8988T (cell line): Measurements from ENCODE around the gene CHKA.
A peak's percentile ranks its signal among the peaks of the same experiment; 100 is the strongest.

Source experiments
- DNase-seq: peaks from one replicate; pipeline ENCODE4 v3.0.0; 2011

The CHKA gene

DNA sequence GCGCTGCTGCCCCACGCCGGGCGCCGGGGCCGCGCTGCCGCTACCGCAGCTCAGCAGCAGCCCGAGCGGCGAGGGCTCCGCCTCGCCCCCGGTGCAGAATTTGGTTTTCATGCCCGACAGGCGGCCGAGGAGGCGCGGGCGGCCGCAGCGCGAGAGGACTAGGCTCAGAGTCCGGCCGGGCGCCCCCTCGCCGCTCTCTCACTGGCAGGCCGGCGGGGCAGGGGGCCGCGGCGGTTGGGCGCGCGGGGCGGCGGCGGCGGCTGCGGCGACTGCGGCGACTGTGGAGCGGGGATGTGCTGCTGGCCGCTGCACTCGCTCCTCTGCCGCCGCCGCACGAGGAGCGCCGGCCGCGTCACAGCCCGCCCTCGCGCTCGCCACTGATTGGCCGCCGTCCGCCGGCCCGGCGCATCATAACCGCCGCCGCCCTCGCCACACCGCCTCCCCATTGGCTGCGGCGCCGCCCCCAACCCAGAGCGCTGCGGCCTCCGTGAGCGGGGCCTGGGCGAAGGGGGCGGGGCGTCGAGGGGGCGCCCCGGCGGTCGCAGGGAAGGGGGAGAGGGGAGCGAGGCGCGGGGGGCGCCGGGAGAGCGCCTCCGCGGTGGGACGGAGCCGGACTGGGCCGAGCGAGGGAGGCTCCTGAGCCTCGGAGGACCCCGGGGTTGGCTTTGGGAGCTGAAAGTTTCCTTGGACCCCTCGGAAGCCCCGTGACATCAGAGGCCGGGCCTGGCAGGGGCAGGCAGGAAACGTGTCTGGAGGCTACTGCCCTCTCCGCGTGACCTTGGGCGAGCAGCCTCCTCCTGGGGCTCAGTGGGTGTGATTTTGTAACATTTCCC lies at the start of gene CHKA:
Gene CHKA (minus strand): TSS at position 322 of the 833 bp plus-strand sequence. CDS start 211 bp downstream, at position 111.
- peak; percentile 95 for DNase-seq

DNA sequence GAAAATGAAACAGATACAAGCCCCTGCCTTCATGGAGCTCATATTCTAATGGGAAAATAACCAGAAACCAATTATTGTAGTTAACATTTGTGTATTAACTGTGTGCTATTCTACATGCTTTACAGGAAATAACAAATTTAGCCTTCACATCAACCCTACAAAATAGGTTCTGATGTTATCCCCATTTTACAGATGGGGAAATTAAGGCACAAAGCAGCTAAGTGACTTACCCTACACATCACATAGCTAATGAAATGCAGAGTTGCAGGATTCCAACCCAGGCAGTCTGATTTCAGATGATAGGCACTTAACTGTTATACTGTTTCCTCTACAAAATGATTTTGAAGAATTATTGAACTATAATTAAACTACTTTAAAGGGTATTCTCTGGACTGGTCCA lies 48.3 kb upstream of the CHKA start:
- no peak for DNase-seq

DNA sequence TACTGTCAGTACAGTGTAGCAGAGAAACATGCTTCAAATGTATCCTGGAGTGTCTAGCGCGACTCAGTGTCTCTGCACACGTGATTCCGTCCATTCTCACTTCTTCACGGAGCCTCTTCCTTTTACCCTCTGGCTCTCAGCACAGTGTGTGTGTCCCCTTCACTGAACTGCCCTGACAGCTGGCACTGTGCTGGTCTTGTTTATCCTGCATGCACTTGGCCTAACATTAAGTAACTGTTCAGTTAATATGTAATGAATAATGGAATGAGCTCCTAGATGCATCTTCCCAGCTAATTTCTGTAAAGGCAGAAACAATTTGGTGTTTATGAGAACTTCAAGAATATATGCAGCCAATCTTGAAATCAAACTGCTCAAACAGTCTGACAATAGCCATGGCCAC lies 47.5 kb upstream of the CHKA start:
- no peak for DNase-seq

DNA sequence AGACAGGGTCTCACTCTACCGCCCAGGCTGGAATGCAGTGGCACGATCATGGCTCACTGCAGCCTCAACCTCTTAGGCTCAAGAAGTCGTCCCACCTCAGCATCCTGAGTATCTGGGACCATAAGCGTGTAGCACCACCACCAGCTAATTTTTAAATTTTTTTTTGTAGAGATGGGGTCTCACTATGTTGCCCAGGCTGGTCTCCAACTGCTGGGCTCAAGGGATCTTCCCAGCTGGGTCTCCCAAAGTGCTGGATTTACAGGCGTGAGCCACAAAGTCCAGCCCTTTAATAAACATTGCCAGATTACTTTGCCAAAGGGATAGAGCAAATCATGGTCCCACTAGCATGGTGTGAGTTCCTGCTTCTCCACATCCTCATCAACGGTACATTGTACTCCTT lies 46.3 kb upstream of the CHKA start:
- DNase-seq, result no peak

DNA sequence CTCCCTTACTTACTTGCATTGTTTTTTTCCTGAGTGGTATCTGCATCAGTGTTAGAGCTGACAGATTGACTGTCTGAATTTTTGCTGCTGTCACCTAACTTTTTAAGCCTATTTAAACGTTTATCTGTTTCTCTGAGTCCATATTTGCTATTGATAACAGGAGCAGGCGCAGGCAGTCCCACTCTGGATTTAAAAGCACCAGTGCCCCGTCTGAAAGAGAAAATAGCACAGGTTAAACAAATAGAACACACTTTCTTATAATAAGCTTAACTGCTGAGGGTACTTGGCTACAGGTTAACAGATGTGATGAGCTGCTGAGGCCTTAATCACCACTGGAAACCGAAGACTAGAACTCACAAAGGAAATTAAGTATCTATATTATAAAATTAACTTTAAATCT lies 45.8 kb upstream of the CHKA start:
- DNase-seq, result no peak

DNA sequence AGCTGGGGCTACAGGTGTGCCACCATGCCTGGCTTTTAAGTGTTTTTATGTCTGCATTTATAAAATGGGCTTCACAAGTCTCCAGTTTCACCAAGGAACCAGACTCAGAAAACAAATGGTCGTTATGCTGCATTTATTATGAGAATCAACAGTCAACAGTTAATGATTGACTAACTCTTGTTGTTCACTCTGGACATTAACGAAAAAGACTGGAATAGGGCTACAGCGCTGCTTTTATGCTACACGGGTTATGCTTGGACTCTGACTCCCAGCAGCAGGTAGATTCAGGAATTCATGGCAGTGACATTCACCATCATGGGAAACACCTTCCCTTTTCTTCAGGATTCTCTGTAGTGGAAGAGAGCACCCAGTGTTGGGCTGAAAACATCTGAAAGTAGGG lies 44.4 kb upstream of the CHKA start:
- DNase-seq, result no peak

DNA sequence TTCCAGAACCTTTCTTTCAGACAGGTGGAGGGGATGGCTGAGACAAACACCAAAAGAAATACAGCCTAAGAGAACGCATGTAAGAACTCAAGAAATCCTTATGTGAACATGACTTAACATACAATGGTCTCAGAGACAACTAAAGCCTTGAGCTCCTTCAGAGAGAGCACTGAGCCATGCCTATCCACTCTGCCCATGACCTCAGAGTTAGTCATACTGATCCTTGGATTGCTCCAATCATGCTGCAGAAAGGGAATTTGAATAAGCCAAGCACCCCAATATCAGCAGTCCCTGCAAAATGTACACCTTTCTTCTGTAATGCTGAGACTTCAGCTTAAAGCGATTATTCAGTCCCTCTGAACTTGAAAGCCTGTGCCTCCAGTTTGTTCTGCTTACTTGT lies 43.2 kb upstream of the CHKA start:
- DNase-seq, result no peak

DNA sequence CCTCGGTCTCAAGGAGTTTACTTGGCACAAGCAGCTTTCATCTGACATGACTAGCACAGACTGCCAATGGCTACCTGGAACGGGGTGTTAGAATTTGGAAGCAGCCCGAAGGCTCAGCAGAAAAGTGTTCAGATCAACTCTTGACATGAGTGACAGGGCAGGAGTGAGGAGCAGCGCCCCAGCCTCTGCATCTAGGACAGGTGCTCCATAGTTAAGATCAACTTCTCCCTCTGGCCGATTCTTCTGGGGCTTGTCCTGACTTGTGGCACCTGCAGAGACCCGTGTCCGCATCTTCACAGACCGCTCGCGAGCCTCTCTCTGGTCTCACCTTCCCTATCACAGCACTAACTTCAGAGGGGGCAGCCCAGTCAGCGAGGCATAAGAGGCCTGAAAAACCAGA lies 42.5 kb upstream of the CHKA start:
- no peak for DNase-seq

DNA sequence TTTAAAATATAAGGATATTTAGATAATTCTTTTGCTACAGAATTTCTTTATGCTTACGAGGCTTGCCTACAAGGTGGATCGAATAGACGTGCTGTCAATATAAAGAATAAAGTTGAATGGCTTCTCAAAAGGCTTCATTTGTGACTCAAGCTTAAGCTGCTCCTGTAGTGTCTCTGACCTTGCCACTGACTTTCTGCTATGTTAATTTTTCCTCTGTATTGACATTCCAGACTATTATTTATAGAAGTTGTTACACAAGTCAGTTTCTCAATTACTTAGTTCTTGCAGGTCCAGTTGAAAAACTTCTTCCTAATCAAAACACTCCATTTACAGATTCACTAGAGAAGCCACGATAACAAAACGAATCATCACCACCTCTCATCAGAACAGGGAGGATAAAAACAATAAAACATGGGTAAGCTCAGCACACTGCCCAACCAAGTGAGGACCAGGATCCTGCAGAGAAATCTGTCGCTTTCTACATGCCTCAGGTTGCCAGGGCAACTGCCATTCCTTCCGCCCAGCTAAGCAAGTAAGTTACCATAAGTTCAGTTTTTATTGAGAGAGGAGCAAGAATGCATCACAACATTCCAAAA lies 39.0 kb upstream of the CHKA start:
- no peak for DNase-seq

DNA sequence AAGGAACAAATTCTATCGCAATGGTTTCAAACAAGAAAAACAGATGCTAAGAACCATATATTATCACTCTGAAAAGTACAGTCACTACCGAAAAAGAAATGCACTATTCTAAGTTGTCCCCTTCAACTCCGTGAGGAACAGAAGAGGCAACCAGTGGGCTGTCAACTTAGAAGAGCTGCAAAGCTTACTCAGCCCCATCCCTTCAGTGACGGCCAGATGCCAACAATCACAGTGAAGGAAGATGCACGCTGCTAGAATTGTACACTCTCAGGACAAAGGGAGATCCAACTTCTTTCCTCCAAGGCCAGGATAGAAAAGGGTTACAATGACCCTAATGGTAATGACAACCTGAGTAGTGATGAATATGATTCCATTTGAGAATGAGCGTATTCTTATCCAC lies 38.5 kb upstream of the CHKA start:
- DNase-seq, result no peak

DNA sequence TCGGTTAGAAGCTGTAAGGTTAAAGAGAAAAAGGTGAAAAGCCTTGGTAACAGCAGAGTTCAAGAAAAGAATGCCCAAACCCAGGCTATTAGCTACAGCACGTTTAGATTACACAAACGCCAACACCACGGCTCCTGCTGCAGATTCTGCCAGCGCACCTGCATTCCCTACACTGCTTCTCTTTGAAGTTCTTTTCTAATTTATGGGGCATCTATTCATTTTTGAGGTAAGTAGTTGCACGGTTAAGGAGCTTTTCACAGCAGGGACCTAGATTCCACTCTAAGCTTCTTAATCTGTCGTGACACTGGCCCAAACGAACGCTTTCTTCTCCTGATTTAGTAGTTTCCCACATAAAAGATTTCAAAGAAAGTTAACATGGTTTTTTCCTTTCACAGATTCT lies 38.0 kb upstream of the CHKA start:
- DNase-seq, result no peak

DNA sequence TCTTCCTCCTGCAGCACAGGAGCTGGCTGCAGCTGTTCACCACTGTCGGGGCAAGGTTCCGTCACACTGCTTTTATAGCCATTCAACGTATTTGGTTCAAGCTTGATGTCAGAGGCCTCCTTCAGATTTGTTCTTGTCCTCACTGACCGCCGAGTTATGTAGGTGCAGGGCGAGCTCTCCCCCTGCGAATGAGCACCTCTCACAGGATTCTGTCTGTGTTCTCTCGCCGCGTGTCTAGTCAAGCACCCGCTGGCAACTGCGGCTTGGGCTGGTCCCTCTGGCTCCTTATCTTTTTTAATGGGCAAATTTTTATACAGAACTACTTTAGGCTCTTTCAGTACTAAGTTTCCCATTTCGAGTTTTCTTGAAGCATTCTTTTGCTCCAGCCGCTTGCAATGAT lies 37.4 kb upstream of the CHKA start:
- DNase-seq, result no peak

DNA sequence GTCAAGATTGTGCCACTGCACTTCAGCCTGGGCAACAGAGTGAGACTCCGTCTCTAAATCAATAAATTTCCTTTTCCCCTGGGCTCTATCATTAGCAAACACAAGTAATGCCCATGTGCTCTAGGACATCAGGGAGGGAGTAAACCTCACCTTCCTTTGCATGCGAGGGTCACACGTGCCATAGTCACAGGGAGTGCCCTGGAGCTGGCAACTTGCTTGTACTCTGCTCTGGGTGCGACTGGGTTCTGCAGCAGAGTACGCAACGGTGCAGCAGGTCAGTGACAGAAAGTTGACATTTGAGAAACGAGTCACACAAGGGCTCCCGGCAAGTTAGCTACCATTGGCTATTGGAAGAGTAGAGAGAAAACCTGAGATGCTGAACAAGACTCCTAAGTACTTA lies 32.6 kb upstream of the CHKA start:
- DNase-seq, result no peak

DNA sequence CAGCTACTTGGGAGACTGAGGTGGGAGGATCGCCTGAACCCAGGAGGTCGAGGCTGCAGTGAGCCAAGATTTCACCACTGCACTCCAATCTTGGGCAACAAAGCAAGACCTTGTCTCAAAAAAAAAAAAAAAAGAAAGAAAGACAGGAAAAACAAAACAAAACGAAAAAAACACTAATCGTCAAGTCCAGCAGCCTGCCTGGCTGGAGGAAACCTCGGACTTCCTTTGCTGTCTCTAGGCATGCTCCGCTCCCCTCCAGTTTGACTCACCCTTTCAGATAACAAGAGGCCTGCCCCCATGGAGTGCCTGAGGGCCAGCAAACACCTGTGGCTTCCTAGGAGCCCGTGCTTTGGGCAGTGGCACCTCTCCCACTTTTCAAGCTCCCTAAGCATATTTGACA lies 28.8 kb upstream of the CHKA start:
- peak; percentile 56 for DNase-seq

DNA sequence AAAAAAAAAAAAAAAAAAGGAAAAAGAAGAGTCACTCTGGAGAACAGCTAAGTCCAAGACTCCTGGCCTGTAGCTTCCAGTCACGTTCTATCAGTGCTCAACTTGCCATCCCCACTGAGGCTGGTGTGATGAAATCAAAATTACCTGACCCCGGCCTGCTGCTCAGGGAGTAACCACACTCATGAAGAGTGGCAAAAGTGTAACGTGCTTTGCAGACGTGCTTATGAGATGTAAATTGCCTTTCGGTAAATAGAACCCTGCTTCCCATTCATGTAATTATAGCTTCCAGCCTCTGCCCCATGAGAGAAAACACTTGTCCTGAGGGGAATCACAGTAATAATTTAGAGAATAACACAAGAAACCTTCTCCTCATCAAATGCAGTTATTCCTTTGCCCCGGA lies 28.2 kb upstream of the CHKA start:
- DNase-seq, result no peak

DNA sequence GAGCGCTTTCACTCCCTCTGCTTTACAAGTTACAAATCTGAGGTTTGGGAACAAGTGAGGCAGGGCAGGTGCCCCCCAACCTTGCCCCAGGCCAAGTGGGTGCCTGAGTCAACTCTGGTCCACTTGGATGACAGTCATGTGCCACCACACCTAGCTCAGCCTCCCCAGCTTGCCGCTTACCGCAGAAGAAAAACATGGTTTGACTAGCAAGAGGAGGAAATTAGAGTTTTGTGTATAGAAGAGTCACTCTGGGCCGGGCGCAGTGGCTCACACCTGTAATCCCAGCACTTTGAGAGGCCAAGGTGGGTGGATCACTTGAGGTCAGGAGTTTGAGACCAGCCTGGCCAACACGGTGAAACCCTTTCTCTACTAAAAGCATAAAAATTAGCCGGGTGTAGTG lies 27.7 kb upstream of the CHKA start:
- DNase-seq, result no peak

DNA sequence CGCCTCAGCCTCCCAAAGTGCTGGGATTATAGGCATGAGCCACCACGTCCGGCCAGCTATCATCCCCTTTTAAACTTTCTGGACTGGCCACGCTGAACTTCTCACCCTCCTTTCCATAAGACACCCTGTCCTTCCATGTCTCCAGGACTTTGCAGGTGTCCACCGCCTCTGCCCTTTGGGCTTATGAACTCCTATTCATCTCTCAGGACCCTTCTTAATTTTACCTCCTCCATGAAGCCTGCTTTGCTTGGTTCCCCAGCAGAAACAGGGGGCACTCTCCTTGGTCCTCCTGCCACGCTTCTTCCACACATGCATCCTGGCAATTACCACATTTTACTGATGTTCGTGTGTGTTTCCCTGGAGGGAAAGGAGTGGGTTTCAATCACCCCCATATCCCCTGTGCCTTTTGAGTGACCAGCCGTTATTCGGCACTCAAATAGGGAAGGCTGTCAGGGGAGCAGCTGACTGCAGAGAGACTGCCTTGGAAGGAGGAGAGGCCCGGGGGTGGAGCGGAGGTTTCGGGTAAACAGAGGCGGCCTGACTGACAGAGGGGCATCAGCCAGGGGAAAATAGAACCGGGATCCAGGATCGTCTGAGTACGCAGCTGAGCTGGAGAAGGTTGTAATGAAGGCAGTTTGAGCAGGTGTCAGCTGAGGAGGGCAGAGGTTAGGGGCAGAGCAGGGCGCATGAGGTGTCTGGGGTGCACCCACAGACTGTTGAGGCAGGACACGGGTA lies 27.1 kb upstream of the CHKA start:
- DNase-seq, result no peak

DNA sequence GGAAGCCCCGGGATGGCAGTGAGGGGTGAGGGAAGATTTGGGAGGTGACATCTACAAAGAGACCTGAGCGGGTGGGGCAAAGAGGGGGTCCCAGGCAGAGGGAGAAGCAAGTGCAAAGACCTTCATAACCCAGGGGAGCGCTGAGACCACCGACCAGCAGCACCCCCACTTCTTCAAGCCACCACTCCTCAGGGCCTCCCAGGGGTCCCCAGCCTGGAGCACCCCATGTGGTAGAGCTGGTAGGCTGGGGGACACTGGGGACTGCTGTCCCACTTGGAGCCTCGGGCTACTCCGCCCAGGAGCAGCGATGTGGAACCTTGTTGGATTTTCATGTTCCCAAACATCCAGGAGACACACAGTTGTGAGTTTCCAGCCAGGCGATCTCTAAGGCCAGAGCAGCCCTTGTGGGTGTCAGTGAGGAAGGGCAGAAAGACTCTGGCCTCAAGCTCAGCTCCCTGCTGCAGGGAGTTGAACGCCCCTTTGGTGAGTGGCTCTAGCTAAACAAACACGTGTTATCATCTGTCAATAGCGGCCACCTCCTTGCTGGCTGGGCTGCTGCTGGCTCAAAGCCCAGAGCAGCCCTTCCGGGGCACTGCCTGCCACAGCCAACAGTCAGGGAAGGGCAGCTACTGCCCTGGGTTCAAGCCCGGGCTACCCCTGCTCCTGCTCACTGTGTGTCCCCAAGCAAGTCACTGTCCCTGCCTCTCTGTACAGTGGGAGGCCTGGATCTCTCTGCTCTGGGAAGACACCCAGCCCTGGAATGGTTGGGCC lies 25.7 kb upstream of the CHKA start:
- DNase-seq, result peak; percentile 51

DNA sequence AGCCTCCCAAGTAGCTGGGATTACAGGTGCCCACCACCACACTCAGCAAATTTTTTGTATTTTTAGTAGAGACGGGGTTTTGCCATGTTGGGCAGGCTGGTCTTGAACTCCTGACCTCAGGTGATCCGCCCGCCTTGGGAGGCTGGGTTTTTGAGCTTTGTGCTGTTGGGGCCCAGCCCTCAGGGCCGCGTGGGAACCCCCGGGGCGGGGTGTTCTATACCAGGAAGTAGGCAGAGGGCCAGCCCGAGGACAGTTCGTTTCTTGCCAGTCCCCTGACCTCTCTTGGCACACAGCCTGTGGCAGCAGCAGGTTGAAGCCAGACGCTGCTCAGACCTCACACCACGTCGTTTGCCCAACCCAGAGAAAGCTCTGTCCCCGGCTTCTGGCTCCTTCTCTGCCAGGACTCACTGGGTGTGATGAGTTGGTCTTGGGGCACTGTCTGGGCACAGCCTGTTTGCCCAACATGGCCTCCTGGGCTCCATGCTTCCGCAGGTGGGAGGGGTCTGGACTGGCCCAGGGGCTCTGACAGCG lies 24.9 kb upstream of the CHKA start:
- no peak for DNase-seq

DNA sequence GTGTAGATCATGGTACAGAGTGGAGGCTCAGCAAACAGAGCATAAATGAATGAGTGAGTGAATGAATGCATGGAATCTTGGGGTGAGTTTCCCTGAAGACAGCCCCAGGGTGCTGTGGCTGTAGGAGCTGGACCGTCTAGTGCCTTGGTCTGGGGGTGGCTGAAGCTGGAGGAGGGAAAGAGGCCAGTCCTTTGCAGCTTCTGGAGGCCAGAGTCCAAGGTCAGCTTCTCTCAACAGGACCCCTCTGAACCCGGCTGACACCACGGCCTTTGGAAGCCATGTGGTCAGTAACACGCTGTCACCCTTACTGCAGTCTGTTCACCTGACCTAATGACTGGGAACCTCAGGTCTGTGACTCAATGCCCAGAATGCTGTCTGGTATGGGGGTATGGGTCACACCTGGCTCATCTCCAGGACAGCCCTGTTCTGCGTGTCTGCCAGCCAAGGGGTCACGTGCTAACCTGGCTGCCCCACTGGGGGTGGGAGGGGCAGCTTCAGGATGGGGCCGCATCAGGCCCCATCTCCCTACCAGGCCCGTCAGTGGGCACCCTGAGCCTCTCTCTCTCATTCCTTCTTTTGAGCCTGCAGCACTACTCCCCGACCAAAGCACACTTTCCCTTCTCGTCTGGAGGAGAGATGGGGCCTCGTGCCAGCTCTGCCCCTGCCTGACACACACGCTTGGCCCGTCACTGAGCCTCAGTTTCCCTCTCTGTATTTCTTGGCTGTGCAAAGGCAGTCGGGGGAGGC lies 24.1 kb upstream of the CHKA start:
- no peak for DNase-seq

DNA sequence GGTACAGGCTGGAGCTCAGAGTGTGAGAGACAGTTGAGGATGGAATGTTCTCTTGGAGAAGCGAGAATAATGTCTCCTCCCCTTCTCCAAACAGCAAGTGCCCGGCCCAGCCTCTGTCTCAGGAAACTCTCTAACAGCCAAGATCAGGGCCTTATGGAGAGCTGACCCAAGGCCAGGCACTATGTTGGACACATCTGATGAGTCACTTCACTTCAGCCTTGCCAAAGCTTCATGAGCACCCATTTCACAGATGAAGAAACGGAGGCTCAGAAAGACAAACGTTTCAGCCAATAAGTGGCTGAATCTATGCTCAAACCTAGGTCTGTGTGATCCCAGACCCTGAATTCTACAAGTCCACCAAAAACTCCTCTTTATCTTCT lies 22.1 kb upstream of the CHKA start:
- DNase-seq, result no peak
